ENCODE measurements around the gene MLLT11. TPM values are rescaled to one million over a fixed set of nuclear protein-coding genes. Genes with fewer than 3 reads are reported as not detected.

Gene MLLT11
- total and polyA plus RNA-seq, 10 of the 15 experiments (the other 5 are each of a cell fraction or from before 2014, with no cell fraction given): 6.2 to 27.3 (median 9.2) TPM

GRCh38 chr1:151059109-151060006, 839 bp upstream of the MLLT11 start, which contains the start of gene CDC42SE1 (continued):
- TF ChIP-seq IRF5 (IDR thresholded peaks at IDR 0.05; ENCODE audit: borderline replicate concordance) (no peak), POLR2A (IDR thresholded peaks at IDR 0.05; ENCODE audit: low read depth, low read length) (peak; percentile 98), RCOR1 (conservative IDR thresholded peaks at IDR 0.05; ENCODE audit: low read depth, low read length) (no peak), RAD21 (IDR thresholded peaks at IDR 0.05; ENCODE audit: insufficient read depth, low read depth, low read length) (0 out of 2 replicates have a peak, but pooled peaks have one; percentile 1), SPI1 (IDR thresholded peaks at IDR 0.05; ENCODE audit: borderline replicate concordance, insufficient read depth, low read depth, low read length) (peak; percentile 49; the same call in 1 of the 2 replicates), E2F4 (IDR thresholded peaks at IDR 0.05; ENCODE audit: low read depth, low read length) (no peak), NKRF (conservative IDR thresholded peaks at IDR 0.05) (peak; percentile 86), HDGF (IDR thresholded peaks at IDR 0.05) (peak; percentile 92), ETV6 (conservative IDR thresholded peaks at IDR 0.05 in 1 of 2, IDR thresholded peaks at IDR 0.05 in 1 of 2; ENCODE audit: borderline replicate concordance in 1 of 2, low read depth in 1 of 2) (0 out of 4 replicates have a peak, but pooled peaks of 1 of the 2 experiments have one; percentile 24), IKZF2 (IDR thresholded peaks at IDR 0.05) (peak in 1 of 2 experiments; percentile 68; a peak in 2 of 4 replicates), HDAC2 (IDR thresholded peaks at IDR 0.05) (no peak), MTA2 (IDR thresholded peaks at IDR 0.05; ENCODE audit: low read depth) (0 out of 2 replicates have a peak, but pooled peaks have one; percentile 16), CEBPB (IDR thresholded peaks at IDR 0.05; ENCODE audit: borderline replicate concordance in 1 of 2, low read depth in 2 of 2, low read length in 2 of 2) (peak in 1 of 2 experiments; percentile 81; a peak in 1 of 4 replicates), BACH1 (IDR thresholded peaks at IDR 0.05; ENCODE audit: borderline replicate concordance) (peak; percentile 78; the same call in 1 of the 2 replicates), FOS (IDR thresholded peaks at IDR 0.05; ENCODE audit: borderline replicate concordance, extremely low read depth, insufficient read length) (no peak), PKNOX1 (IDR thresholded peaks at IDR 0.05) (0 out of 2 replicates have a peak, but pooled peaks have one; percentile 13), SREBF2 (IDR thresholded peaks at IDR 0.05; ENCODE audit: low read length) (no peak), TARDBP (IDR thresholded peaks at IDR 0.05; ENCODE audit: borderline replicate concordance) (no peak), RB1 (IDR thresholded peaks at IDR 0.05; ENCODE audit: borderline replicate concordance) (peak; percentile 76; the same call in 1 of the 2 replicates), SMAD5 (IDR thresholded peaks at IDR 0.05; ENCODE audit: low read depth) (peak; percentile 71; the same call in 1 of the 2 replicates), RUNX3 (IDR thresholded peaks at IDR 0.05; ENCODE audit: low read length) (peak; percentile 61), KLF5 (IDR thresholded peaks at IDR 0.05; ENCODE audit: partially characterized antibody) (peak; percentile 49), BCL3 (IDR thresholded peaks at IDR 0.05; ENCODE audit: borderline replicate concordance, insufficient read depth, low read depth, low read length, poor library complexity, severe bottlenecking) (peak; percentile 17)

Measured in GM12878 (cell line).